Activated CD4-positive, alpha-beta T cell treated with anti-CD3 and anti-CD28 coated beads, Interleukin-2, amount 10 ng/mL, durations not matched to agents 7 days and 5 days (primary cell): Measurements from ENCODE around the gene PPDPF. TPM values are rescaled to one million over a fixed set of nuclear protein-coding genes. Genes with fewer than 3 reads are reported as not detected.

Source experiments
- CTCF ChIA-PET: fragments of 350-600 bp; sonication (Branson Sonifier 250); formaldehyde crosslinking; loops from one replicate; lab custom pipeline; 2021; ENCODE audit warnings: antibody characterized with exemption; lab: Charles Lee
- POLR2A ChIA-PET: fragments of 350-600 bp; sonication (Branson Sonifier 250); formaldehyde crosslinking; loops from one replicate; lab custom pipeline; 2021; ENCODE audit warnings: antibody characterized with exemption; lab: Charles Lee
- DNase-seq: peaks from one replicate; pipeline ENCODE4 v3.0.0-alpha.2; 2020
- H3K27ac Mint-ChIP-seq: one replicate; pipeline ENCODE4 v1.8.0; 2021; ENCODE audit warnings: mild to moderate bottlenecking, moderate library complexity, mixed read lengths
- H3K27me3 Mint-ChIP-seq: one replicate; pipeline ENCODE4 v1.8.0; 2021; ENCODE audit warnings: mixed read lengths
- H3K36me3 Mint-ChIP-seq: one replicate; pipeline ENCODE4 v1.8.0; 2021; ENCODE audit warnings: low read depth, mixed read lengths
- H3K4me1 Mint-ChIP-seq: one replicate; pipeline ENCODE4 v1.8.0; 2021; ENCODE audit warnings: mixed read lengths
- H3K4me3 Mint-ChIP-seq: one replicate; pipeline ENCODE4 v1.8.0; 2021; ENCODE audit warnings: mild to moderate bottlenecking, moderate library complexity, mixed read lengths
- H3K9me3 Mint-ChIP-seq: one replicate; pipeline ENCODE4 v1.8.0; 2021; ENCODE audit warnings: mixed read lengths
- total RNA-seq, 2 experiments: library from RNA; stranded (reverse); gene quantifications; one replicate each; pipeline ENCODE4 v1.2.3, GENCODE V29; 2021

PPDPF gene
- total RNA-seq, 2 experiments from 2014 or later = 167 to 193 TPM

DNA sequence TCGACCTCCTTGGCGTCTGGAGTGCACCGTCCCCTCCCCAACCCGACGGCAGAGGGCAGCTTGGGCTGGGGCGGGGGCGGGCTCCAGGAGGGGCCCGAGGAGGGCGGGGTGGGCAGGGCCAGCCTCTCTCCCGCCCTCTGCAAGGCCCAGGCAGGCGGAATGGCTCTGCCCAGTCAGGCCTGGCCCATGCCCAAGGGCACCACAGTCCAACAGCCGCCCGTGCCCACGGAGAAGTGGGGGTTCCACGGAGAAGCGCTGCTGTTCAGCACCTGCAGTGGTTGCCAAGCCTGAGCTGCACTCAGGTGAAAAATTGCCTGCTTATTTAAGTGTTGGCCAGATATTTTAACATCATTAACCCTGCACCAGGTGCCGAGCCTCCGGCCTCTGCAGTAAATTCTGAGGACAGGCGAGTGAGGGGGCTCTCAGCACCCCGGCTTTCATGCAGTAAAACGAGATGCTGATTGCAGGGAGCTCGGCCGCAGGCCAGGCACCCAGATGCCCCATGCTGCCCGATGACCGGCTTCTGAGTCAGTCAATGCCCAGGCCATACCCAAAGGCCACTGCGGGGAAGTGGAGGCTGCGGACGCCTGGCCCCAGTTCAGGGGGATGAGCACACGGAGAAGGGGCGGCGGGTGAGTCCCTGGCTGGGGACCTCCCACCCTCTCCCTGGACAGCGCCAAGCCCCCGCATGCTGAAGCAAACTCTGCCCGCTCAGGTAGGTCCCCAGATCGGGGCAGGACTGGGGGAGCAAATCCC is 27.3 kb downstream of the PPDPF start, which contains the start of gene SRMS:
SRMS (minus strand) TSS at position 25 of the 756 bp plus-strand sequence. CDS start 286 bp downstream, outside the sequence.
- no peak within 1 kb of the TSS for H3K27ac Mint-ChIP-seq
- no peak for DNase-seq
- H3K36me3 Mint-ChIP-seq = no peaks in the 10 kb centered on the region
- peaks cover 14% of the 10 kb centered on the region for H3K27me3 Mint-ChIP-seq
- no peak within 1 kb of the TSS for H3K4me3 Mint-ChIP-seq
- POLR2A ChIA-PET = no interaction called here
- H3K4me1 Mint-ChIP-seq = peaks cover 10% of the 10 kb centered on the region
- H3K9me3 Mint-ChIP-seq = no peaks in the 10 kb centered on the region
- CTCF ChIA-PET = interaction anchor here (2.5 kb wide), 1 partner anchor 20 kb away, joined by 7 read pairs; no protein-coding TSS in a partner anchor

DNA sequence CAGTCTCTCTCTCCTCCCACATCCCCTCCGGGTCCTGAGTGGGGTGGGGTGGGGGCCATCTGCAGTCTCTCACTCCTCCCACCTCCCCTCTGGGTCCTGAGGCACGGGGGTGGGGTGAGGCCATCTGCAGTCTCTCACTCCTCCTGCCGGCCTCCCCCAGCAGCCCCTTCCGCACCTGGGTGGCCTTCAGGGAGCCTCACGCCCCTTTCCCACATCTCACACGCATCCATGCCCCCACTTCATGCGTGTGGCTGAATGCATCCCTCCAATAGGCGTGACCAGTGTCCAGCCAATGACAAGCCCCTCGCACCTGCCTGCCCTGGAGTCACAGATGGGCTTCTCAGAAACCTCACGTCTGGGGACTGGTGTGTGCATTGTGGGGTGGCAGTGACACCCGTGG is 28.0 kb downstream of the PPDPF start:
- Mint-ChIP-seq H3K36me3 (no peaks in the 10 kb centered on the region), H3K4me3 (no peak overlapping the region), H3K9me3 (no peaks in the 10 kb centered on the region), H3K27ac (no peak overlapping the region), H3K27me3 (peaks cover 14% of the 10 kb centered on the region), H3K4me1 (peaks cover 16% of the 10 kb centered on the region)
- no peak for DNase-seq
- ChIA-PET CTCF (no interaction called here), POLR2A (no interaction called here)

DNA sequence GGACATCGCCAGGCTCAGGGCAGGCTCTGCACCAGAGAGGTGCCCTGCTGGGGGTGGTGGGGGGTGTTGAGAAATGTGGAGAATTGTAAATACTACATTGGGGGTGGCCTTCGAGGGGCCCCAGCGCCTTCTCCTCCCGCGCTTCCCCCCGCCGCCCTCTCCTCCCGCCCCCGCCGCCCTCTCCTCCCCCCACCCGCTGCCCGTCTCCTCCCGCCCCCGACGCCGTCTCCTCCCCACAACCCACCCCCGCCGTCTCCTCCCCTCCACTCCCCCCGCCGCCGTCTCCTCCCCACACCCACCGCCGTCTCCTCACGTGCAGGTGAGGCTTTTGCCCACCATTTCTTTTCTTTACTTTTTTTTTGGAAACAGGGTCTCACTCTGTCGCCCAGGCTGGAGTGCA is 28.5 kb downstream of the PPDPF start:
- Mint-ChIP-seq H3K9me3 (no peaks in the 10 kb centered on the region), H3K36me3 (no peaks in the 10 kb centered on the region), H3K27ac (no peak overlapping the region), H3K4me3 (no peak overlapping the region), H3K4me1 (peaks cover 16% of the 10 kb centered on the region), H3K27me3 (peaks cover 14% of the 10 kb centered on the region)
- POLR2A ChIA-PET = no interaction called here
- no peak for DNase-seq
- CTCF ChIA-PET = interaction anchor here (4.7 kb wide), 1 partner anchor 11 kb away, joined by 41 read pairs; the partner anchor contains the start of gene PTK6

DNA sequence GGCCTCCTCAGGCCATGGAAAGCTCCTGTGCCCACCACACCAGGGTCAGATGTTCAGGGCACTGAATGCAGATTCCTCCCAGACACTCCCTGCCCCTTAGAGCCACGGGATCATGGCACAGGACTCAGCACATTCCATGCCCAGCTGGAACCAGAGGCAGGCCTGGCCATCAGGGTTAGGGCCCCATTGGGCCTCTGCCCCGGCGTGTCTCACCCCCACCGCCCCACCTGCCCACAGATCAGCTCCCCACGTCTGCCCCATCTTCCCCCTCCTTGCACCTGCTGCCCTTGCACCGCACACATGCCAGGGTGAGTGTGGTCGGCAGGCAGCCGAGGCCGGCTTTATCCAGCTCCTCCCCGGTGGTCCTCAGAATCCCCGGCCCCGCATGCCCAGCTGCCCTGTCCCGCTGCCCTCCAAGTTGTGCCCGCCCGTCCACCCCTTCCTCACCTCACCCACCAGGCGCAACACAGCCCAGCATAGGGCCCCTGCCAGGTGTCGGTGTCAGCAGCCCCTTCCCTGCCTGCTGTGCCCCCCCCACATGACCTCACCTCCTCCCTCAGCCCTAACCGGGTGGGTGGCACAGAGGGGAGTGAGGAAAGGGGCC is 29.2 kb downstream of the PPDPF start:
- peaks cover 17% of the 10 kb centered on the region for H3K4me1 Mint-ChIP-seq
- DNase-seq = no peak
- H3K27ac Mint-ChIP-seq = no peak overlapping the region
- H3K36me3 Mint-ChIP-seq = no peaks in the 10 kb centered on the region
- CTCF ChIA-PET = interaction anchor here (0.5 to 4.7 kb wide), 2 partner anchors 12 to 567 kb away, joined by 3 to 41 read pairs; partner anchors contain the start of gene PTK6
- H3K9me3 Mint-ChIP-seq = no peaks in the 10 kb centered on the region
- peaks cover 14% of the 10 kb centered on the region for H3K27me3 Mint-ChIP-seq
- H3K4me3 Mint-ChIP-seq = no peak overlapping the region
- POLR2A ChIA-PET = no interaction called here

DNA sequence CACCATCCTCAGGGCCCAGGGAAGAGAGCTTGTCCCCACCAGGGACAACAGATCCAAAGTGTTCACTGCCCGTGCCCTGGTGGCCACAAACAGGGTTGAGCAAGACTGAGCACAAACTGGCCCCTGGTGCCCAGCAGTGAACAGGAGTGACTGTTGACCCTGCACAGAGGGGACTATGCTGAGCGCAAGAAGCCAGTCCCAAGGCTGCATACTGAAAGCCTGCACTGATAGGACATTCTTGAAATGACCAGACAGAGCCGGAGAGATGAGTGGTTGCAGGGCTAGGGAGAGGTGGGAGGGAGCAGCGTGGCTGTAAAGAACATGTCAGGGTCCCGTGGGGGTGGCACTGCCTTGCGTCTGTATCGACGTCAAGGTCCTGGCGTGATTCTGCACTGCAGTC is 30.5 kb downstream of the PPDPF start:
- Mint-ChIP-seq H3K27me3 (peaks cover 14% of the 10 kb centered on the region), H3K4me1 (peaks cover 17% of the 10 kb centered on the region), H3K36me3 (no peaks in the 10 kb centered on the region), H3K27ac (no peak overlapping the region), H3K4me3 (no peak overlapping the region), H3K9me3 (no peaks in the 10 kb centered on the region)
- ChIA-PET POLR2A (no interaction called here), CTCF (interaction anchor here (0.7 to 4.7 kb wide), 3 partner anchors 12 to 120 kb away, joined by 3 to 41 read pairs (median 5); partner anchors contain the start of gene PTK6)
- no peak for DNase-seq

DNA sequence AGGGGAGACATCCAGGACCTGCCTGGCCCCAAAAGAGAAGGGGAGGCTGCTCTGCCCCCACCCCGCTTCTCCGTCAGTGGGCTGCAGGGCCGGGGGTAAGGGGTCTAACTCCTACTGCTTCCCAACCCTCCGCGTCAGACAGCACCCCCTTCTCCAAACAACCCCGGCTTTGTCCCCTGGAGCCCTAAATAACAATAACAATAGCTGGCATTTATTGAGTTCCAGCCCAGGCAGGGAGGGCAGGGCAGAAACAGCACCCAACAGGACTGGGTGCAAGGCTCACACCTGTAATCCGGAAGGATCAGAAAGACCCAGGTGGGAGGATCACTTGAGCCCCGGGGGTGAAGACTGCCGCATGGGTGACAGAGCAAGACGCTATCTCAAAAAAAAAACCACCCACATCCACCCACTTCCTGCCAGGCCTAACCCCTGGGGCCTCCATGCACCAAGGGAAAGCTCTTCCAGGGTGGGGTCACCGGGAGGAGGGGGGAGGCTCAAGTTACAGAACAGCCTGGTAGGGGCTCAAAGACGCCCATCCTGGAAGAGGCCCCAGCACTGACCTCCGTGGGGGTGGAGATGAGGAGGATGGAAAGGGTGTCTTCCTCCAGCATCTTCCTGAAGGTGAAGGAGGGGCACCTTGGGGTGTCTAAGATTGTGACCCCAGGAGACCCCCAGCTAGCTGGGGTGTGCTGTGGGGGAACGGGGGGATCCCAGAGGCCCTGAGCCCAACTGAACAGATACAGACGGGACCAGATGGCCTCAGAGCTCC is 32.1 kb downstream of the PPDPF start:
- peak; percentile 71 for DNase-seq
- H3K4me1 Mint-ChIP-seq = peaks cover 17% of the 10 kb centered on the region
- ChIA-PET POLR2A (no interaction called here), CTCF (interaction anchor here (0.6 to 4.7 kb wide), 5 partner anchors 10 to 410 kb away, joined by 3 to 41 read pairs (median 4); partner anchors contain the start of gene PTK6)
- H3K4me3 Mint-ChIP-seq = peak overlapping the region; percentile 41
- H3K27ac Mint-ChIP-seq = peak overlapping the region; percentile 90
- H3K36me3 Mint-ChIP-seq = no peaks in the 10 kb centered on the region
- peaks cover 14% of the 10 kb centered on the region for H3K27me3 Mint-ChIP-seq
- no peaks in the 10 kb centered on the region for H3K9me3 Mint-ChIP-seq

DNA sequence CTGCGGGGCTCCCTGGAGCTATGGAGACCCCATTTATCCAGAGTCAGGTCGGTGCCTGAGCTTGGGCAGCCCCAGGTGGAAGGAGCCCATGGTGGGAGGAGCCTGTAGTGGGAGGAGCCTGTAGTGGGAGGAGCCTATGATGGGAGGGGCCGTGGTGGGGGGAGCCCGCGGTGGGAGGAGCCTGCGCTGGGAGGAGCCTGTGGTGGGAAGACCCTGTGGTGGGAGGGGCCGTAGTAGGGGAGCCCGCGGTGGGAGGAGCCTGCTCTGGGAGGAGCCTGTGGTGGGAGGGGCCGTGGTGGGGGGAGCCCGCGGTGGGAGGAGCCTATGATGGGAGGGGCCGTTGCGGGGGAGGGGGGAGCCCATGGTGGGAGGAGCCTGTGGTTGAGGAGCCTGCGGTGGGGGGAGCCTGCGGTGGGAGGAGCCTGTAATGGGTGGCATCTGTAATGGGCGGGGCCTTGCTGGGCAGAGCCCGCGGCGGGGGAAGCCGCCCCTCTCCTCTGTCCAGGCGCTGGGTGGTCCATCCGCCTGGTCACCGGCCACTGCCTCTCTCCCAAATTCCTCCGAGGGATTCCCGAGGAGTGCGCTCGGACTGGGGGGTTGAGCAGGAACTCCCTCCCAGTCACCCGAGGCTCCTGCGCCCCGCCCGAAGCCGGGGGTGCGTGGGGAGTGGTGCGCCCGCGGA is 32.8 kb downstream of the PPDPF start:
- Mint-ChIP-seq H3K4me3 (peak overlapping the region; percentile 41), H3K36me3 (peaks cover 2% of the 10 kb centered on the region), H3K27me3 (peaks cover 14% of the 10 kb centered on the region), H3K27ac (peak overlapping the region; percentile 90), H3K9me3 (no peaks in the 10 kb centered on the region), H3K4me1 (peaks cover 17% of the 10 kb centered on the region)
- POLR2A ChIA-PET = no interaction called here
- CTCF ChIA-PET = interaction anchor here (0.6 to 4.7 kb wide), 5 partner anchors 11 to 409 kb away, joined by 3 to 41 read pairs (median 4); partner anchors contain the start of gene PTK6
- DNase-seq = peak; percentile 81

DNA sequence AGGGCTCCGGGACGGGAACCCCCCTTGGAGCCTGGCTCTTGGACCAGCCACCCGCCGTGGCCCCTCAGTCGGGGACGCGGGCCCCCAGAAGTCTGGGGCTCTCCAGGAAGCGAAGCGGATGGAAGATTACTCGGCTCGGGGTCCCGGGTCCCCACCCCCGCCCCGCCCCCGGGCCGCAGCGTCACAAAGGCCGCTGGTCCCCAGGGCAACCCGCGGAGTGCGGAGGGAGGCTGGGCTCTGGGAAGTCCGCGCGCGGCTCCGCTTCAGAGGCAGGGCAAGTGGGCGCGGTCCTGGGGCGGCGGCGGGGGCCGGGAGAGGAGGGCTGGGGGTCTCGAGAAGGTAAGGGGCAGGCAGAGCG is 33.3 kb downstream of the PPDPF start, which contains the start of gene FNDC11:
FNDC11 (plus strand) TSS at position 227 of the 358 bp plus-strand sequence. CDS start 1,505 bp downstream, outside the sequence.
- DNase-seq = no peak
- Mint-ChIP-seq H3K27ac (peak within 1 kb of the TSS; percentile 90), H3K9me3 (no peaks in the 10 kb centered on the region), H3K36me3 (peaks cover 5% of the 10 kb centered on the region), H3K4me1 (peaks cover 17% of the 10 kb centered on the region), H3K27me3 (peaks cover 11% of the 10 kb centered on the region), H3K4me3 (peak within 1 kb of the TSS; percentile 41)
- CTCF ChIA-PET = interaction anchor here (1.3 to 1.4 kb wide), 2 partner anchors 12 to 16 kb away, joined by 4 to 10 read pairs; partner anchors contain the start of gene PTK6
- POLR2A ChIA-PET = no interaction called here

DNA sequence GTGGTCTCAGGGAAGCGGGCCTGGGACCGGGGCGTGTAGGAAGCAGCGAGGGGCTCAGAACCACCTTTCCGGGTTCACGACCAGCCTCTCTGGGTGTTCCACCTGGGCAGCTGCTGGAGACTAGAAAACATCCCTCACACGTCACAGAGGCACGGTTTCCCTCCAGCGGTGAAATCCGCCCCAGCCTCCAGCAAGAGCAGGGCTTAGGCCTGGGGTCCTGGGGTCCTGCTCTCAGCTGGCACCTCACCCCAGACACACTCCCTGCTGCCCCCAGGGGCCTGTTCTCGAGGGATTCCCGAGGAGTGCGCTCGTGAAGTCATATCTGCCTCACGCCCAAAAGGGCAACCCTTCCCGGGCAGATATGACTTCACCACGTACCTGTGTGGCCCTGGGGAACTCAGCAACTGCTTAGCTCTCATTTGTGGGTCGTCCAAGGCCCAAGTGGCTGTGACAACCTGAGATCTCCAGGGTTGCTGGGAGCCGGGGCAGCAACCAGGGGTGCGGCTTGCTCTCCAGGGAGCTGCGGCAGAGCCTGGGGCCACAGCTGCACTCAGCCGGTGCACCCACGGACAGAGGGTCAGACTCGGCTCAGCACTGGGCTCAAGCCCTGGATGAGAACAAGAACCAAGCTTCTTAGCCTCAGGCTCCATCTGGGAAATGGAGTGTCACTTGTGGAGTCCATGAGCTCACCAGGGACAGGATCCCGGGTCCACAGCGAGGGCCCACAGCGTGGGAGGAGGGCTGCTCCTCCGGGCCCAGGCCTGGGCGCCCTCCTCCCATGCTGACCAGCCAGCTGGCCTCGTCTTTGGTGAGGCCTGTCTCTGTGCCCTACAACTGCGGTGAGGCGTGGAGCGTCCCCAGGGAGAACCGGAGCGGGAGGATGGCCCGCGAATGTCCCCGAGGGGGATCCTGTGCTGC is 34.1 kb downstream of the PPDPF start:
- ChIA-PET CTCF (interaction anchor here (1.1 to 1.4 kb wide), 5 partner anchors 11 to 20 kb away, joined by 3 to 10 read pairs (median 4); partner anchors contain the start of genes HELZ2 and PTK6), POLR2A (no interaction called here)
- Mint-ChIP-seq H3K4me1 (peaks cover 17% of the 10 kb centered on the region), H3K27ac (no peak overlapping the region), H3K27me3 (peaks cover 6% of the 10 kb centered on the region), H3K9me3 (no peaks in the 10 kb centered on the region), H3K36me3 (peaks cover 8% of the 10 kb centered on the region), H3K4me3 (peak overlapping the region; percentile 32)
- no peak for DNase-seq

DNA sequence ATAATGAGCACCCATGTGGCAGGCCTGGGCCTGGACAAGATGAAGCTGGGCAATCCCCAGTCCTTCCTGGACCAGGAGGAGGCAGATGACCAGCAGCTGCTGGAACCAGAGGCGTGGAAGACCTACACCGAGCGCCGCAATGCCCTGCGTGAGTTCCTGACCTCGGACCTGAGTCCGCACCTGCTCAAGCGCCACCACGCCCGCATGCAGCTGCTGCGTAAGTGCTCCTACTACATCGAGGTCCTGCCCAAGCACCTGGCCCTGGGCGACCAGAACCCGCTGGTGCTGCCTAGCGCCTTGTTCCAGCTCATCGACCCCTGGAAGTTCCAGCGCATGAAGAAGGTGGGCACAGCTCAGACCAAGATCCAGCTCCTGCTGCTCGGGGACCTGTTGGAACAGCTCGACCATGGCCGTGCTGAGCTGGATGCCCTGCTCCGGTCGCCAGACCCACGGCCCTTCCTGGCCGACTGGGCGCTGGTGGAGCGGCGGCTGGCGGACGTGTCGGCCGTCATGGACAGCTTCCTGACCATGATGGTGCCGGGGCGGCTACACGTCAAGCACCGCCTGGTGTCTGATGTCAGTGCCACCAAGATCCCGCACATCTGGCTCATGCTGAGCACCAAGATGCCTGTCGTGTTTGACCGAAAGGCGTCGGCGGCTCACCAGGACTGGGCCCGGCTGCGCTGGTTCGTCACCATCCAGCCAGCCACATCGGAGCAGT is 35.3 kb downstream of the PPDPF start:
- ChIA-PET CTCF (interaction anchor here (1.1 to 2.3 kb wide), 4 partner anchors 10 to 18 kb away, joined by 3 to 12 read pairs (median 4); partner anchors contain the start of gene PTK6), POLR2A (no interaction called here)
- H3K4me3 Mint-ChIP-seq = no peak overlapping the region
- peaks cover 2% of the 10 kb centered on the region for H3K9me3 Mint-ChIP-seq
- peaks cover 15% of the 10 kb centered on the region for H3K36me3 Mint-ChIP-seq
- peaks cover 19% of the 10 kb centered on the region for H3K4me1 Mint-ChIP-seq
- no peak overlapping the region for H3K27ac Mint-ChIP-seq
- DNase-seq = no peak
- H3K27me3 Mint-ChIP-seq = peaks cover 4% of the 10 kb centered on the region
